H1 (cell line): Measurements from ENCODE around the gene ENPEP. TPM values are rescaled to one million over a fixed set of nuclear protein-coding genes. Genes with fewer than 3 reads are reported as not detected.

Experiments used
- CTCF ChIA-PET: fragments of 300-600 bp; sonication (Branson Sonifier 250); formaldehyde crosslinking; loops from one replicate; lab custom pipeline; 2021; ENCODE audit not compliant: partially characterized antibody; lab: Charles Lee
- POLR2A ChIA-PET: fragments of 300-600 bp; sonication (Branson Sonifier 250); formaldehyde crosslinking; loops from one replicate; lab custom pipeline; 2021; ENCODE audit warnings: inconsistent platforms; ENCODE audit not compliant: partially characterized antibody; lab: Charles Lee
- DNase-seq, 2 experiments: peaks; one replicate each; pipeline versions ENCODE4 v3.0.0 to v3.0.0-alpha.2; 2010 to 2022; ENCODE audit warnings: low spot score in 2 of 2, low read depth in 1 of 2, mixed read lengths in 1 of 2
- FAIRE-seq: peaks from 2 replicates; lab custom pipeline; 2011; peaks lifted over from hg19 to GRCh38; lab: Jason Lieb, UNC
- H2AFZ ChIP-seq: 2 replicates; pipeline ENCODE4 v1.8.1; 2012; ENCODE audit warnings: low read length, inconsistent platforms
- H2AK5ac ChIP-seq: 2 replicates; pipeline ENCODE4 v1.6.1; 2013; ENCODE audit warnings: low read depth, low read length
- H2BK120ac ChIP-seq: replicated peaks from 2 replicates; pipeline ENCODE3; 2013; ENCODE audit warnings: low read depth, low read length, inconsistent platforms
- H2BK12ac ChIP-seq: 2 replicates; pipeline ENCODE4 v1.6.1; 2013; ENCODE audit warnings: low read depth, low read length
- H2BK15ac ChIP-seq: 2 replicates; pipeline ENCODE4 v1.6.1; 2013; ENCODE audit warnings: low read length
- H2BK20ac ChIP-seq: 2 replicates; pipeline ENCODE4 v1.6.1; 2013; ENCODE audit warnings: low read length
- H2BK5ac ChIP-seq: 2 replicates; pipeline ENCODE4 v1.6.1; 2013; ENCODE audit warnings: low read depth, low read length
- H3K14ac ChIP-seq: 2 replicates; pipeline ENCODE4 v1.6.1; 2013; ENCODE audit warnings: inconsistent platforms; ENCODE audit not compliant: insufficient read length
- H3K18ac ChIP-seq: 2 replicates; pipeline ENCODE4 v1.6.1; 2013; ENCODE audit warnings: low read length; ENCODE audit errors: extremely low read depth
- H3K23ac ChIP-seq: 2 replicates; pipeline ENCODE4 v1.6.1; 2013; ENCODE audit warnings: inconsistent platforms; ENCODE audit not compliant: insufficient read length
- H3K23me2 ChIP-seq: 2 replicates; pipeline ENCODE4 v1.6.1; 2013; ENCODE audit warnings: low read depth, low read length
- H3K27ac ChIP-seq: 2 replicates; pipeline ENCODE4 v1.6.1; 2011; ENCODE audit warnings: low read depth, low read length, inconsistent platforms
- H3K27me3 ChIP-seq, 4 experiments: replicated peaks in 1 of 4; 1 replicate in 1 of 4; 2 replicates in 3 of 4; pipeline versions ENCODE4 v1.6.1 to v1.8.1; 2011 to 2013; ENCODE audit warnings: low read length in 3 of 4, mild to moderate bottlenecking in 3 of 4, inconsistent platforms in 2 of 4, mixed read lengths in 2 of 4, moderate library complexity in 1 of 4; ENCODE audit not compliant: control insufficient read depth in 3 of 4, insufficient read depth in 3 of 4; ENCODE audit errors: extremely low read depth in 1 of 4
- H3K36me3 ChIP-seq, 4 experiments: 2 replicates each; pipeline versions ENCODE4 v1.6.1 to v1.8.1; 2011 to 2013; ENCODE audit warnings: mild to moderate bottlenecking in 4 of 4, low read length in 3 of 4, moderate library complexity in 2 of 4, control low read depth in 1 of 4, inconsistent platforms in 1 of 4; ENCODE audit not compliant: insufficient read depth in 4 of 4, control insufficient read depth in 2 of 4
- H3K4ac ChIP-seq: replicated peaks from 2 replicates; pipeline ENCODE3; 2013; ENCODE audit warnings: low read length, low read depth, mixed read lengths, inconsistent platforms; ENCODE audit not compliant: insufficient read length
- H3K4me1 ChIP-seq, 4 experiments: replicated peaks in 1 of 4; 1 replicate in 1 of 4; 2 replicates in 3 of 4; pipeline versions ENCODE4 v1.6.1 to v1.8.1; 2011 to 2013; ENCODE audit warnings: low read length in 3 of 4, inconsistent platforms in 2 of 4, mixed read lengths in 1 of 4; ENCODE audit not compliant: insufficient read depth in 4 of 4, control insufficient read depth in 3 of 4
- H3K4me2 ChIP-seq, 2 experiments: 2 replicates each; pipeline versions ENCODE4 v1.6.1 to v1.8.1; 2011 to 2013; ENCODE audit warnings: low read depth in 2 of 2, low read length in 2 of 2, control low read depth in 1 of 2, inconsistent platforms in 1 of 2, mild to moderate bottlenecking in 1 of 2; ENCODE audit not compliant: insufficient read depth in 1 of 2
- H3K4me3 ChIP-seq, 4 experiments: fragments of 200-600, 300-600 bp in 1 of 4; sonication (generic), shearing (Covaris generic), sonication (Bioruptor Twin) in 1 of 4; 2 replicates each; pipeline versions ENCODE4 v1.5.1 to v1.8.1; 2011 to 2016; ENCODE audit warnings: low read length in 4 of 4, low read depth in 3 of 4, control low read depth in 2 of 4, inconsistent platforms in 2 of 4, mild to moderate bottlenecking in 2 of 4, mixed read lengths in 1 of 4, moderate library complexity in 1 of 4; ENCODE audit not compliant: insufficient read depth in 2 of 4; ENCODE audit errors: extremely low read depth in 1 of 4
- H3K56ac ChIP-seq: replicated peaks from 2 replicates; pipeline ENCODE3; 2013; ENCODE audit warnings: low read depth, mild to moderate bottlenecking, mixed read lengths, low read length, inconsistent platforms; ENCODE audit not compliant: insufficient read length
- H3K79me1 ChIP-seq: 2 replicates; pipeline ENCODE4 v1.6.1; 2013; ENCODE audit warnings: low read depth, low read length, control low read depth
- H3K79me2 ChIP-seq, 2 experiments: 2 replicates each; pipeline versions ENCODE4 v1.6.1 to v1.8.1; 2012 to 2013; ENCODE audit warnings: low read length in 2 of 2, mild to moderate bottlenecking in 2 of 2, inconsistent platforms in 1 of 2; ENCODE audit not compliant: insufficient read depth in 2 of 2, control insufficient read depth in 1 of 2
- H3K9ac ChIP-seq, 4 experiments: replicated peaks in 1 of 4; 1 replicate in 1 of 4; 2 replicates in 3 of 4; pipeline versions ENCODE4 v1.6.1 to v1.8.1; 2011 to 2013; ENCODE audit warnings: low read depth in 3 of 4, low read length in 3 of 4, control low read depth in 2 of 4, mild to moderate bottlenecking in 2 of 4, moderate library complexity in 2 of 4, inconsistent platforms in 1 of 4; ENCODE audit errors: extremely low read depth in 1 of 4
- H3K9me3 ChIP-seq, 2 experiments: 2 replicates each; pipeline versions ENCODE4 v1.6.1 to v1.8.1; 2012 to 2013; ENCODE audit warnings: mild to moderate bottlenecking in 2 of 2, moderate library complexity in 2 of 2, control low read depth in 1 of 2, inconsistent platforms in 1 of 2, low read depth in 1 of 2, low read length in 1 of 2, mixed read lengths in 1 of 2; ENCODE audit not compliant: insufficient read depth in 2 of 2
- H4K20me1 ChIP-seq, 2 experiments: replicated peaks in 1 of 2; 2 replicates each; pipeline versions ENCODE3 to v1.8.1; 2011 to 2013; ENCODE audit warnings: inconsistent platforms in 2 of 2, low read length in 2 of 2, mild to moderate bottlenecking in 1 of 2; ENCODE audit not compliant: insufficient read depth in 2 of 2, control insufficient read depth in 1 of 2
- H4K5ac ChIP-seq: 2 replicates; pipeline ENCODE4 v1.6.1; 2013; ENCODE audit warnings: low read length, low read depth, mixed read lengths, inconsistent platforms; ENCODE audit not compliant: insufficient read length
- H4K8ac ChIP-seq: 2 replicates; pipeline ENCODE4 v1.8.0; 2013; ENCODE audit warnings: mild to moderate bottlenecking, moderate library complexity, low read length, inconsistent platforms; ENCODE audit not compliant: insufficient read depth; ENCODE audit errors: extremely low read depth
- H4K91ac ChIP-seq: replicated peaks from 2 replicates; pipeline ENCODE3; 2013; ENCODE audit warnings: low read length, mixed read lengths, inconsistent platforms; ENCODE audit not compliant: insufficient read length
- CBX8 ChIP-seq: fragments of 300-800, 300-1000 bp; sonication (generic); IDR thresholded peaks from 2 replicates; pipeline ENCODE4 v1.7.1; 2016; ENCODE audit warnings: low read depth, low read length, borderline replicate concordance
- SP1 ChIP-seq: IDR thresholded peaks from 2 replicates; pipeline ENCODE4 v1.6.1; 2011; ENCODE audit warnings: low read depth, low read length
- polyA plus RNA-seq, 7 experiments: library from polyadenylated mRNA; depleted of rRNA in 3 of 7; stranded (reverse) in 5 of 7; unstranded in 2 of 7; fragments of >200 nt in 5 of 7; fragments of 200-250 nt in 2 of 7; gene quantifications; 1 replicate in 5 of 7; 2 replicates in 1 of 7; 4 replicates in 1 of 7; pipeline versions ENCODE4 v1.2.1 to v1.2.3, GENCODE V29; 2011 to 2013; ENCODE audit warnings: missing spikeins in 2 of 7, mixed read lengths in 2 of 7
- total RNA-seq: library from RNA; stranded (reverse); fragmentation: NEBNext Ultra II Directional; extraction: Animal tissue kit (Norgen Biotek cat#: 25700); gene quantifications from 2 replicates; pipeline ENCODE4 v1.2.1, GENCODE V29; 2021

The ENPEP gene
- total and polyA plus RNA-seq, 2 of the 8 experiments (the other 6 are each of a cell fraction or from before 2014, with no cell fraction given), result 0.09 to 0.61 TPM

GRCh38 chr4:110487873-110488272, 11.9 kb downstream of the ENPEP start:
- Histone ChIP-seq H3K27me3 (no peaks in the 10 kb centered on the region), H2BK5ac (no peak overlapping the region), H3K23me2 (no peaks in the 10 kb centered on the region), H4K8ac (no peak overlapping the region), H3K79me1 (no peaks in the 10 kb centered on the region), H2BK15ac (no peak overlapping the region), H2AK5ac (no peak overlapping the region), H3K4ac (no peak overlapping the region), H3K4me3 (peak overlapping the region in 1 of 4 experiments; percentile 36; a peak in 2 of 8 replicates), H3K4me2 (peak overlapping the region; percentile 22 to 60; a peak in 3 of 4 replicates), H4K91ac (no peak overlapping the region), H3K23ac (no peak overlapping the region), H3K36me3 (no peaks in the 10 kb centered on the region), H3K9ac (no peak overlapping the region), H3K14ac (no peak overlapping the region), H4K20me1 (peaks cover 0 to 1% of the 10 kb centered on the region in 2 experiments), H4K5ac (no peak overlapping the region), H2BK12ac (no peak overlapping the region), H3K9me3 (no peaks in the 10 kb centered on the region), H3K56ac (no peak overlapping the region), H2BK120ac (no peak overlapping the region), H3K79me2 (no peaks in the 10 kb centered on the region), H3K4me1 (peaks cover 0 to 9% (median under 1%) of the 10 kb centered on the region in 4 experiments; a peak in 3 of 7 replicates), H2AFZ (no peak overlapping the region), H3K18ac (no peak overlapping the region), H2BK20ac (no peak overlapping the region), H3K27ac (no peak overlapping the region)
- peak; percentile 60; the same call in 1 of the 2 replicates for TF ChIP-seq SP1
- TF ChIP-seq CBX8, result no peak
- CTCF ChIA-PET, result interaction anchor here (0.7 to 3.0 kb wide), 8 partner anchors 12 to 482 kb away, joined by 3 to 24 read pairs (median 4); partner anchors contain the start of gene ENPEP
- FAIRE-seq, result peak; percentile 71
- POLR2A ChIA-PET, result interaction anchor here (0.8 kb wide), 2 partner anchors 11 to 397 kb away, joined by 3 read pairs; no protein-coding TSS in a partner anchor
- DNase-seq, result no peak
